ENCODE data around the gene JADE2. TPM values are rescaled to one million over a fixed set of nuclear protein-coding genes. Genes with fewer than 3 reads are reported as not detected.

Gene JADE2
- total RNA-seq, 4 donors from 2014 or later: 51.7 to 116 (median 76.6) TPM

GRCh38 chr5:134490255-134490924 lies 35.1 kb upstream of the JADE2 start:
- intact Hi-C loops (cut with DNase I): no loop called here
- no peaks in the 10 kb centered on the region for H3K4me1 ChIP-seq
- H3K9me3 ChIP-seq: no peaks in the 10 kb centered on the region
- 87 to 88% methylated on average over 9 of the region's 9 CpGs for WGBS, 2 donors
- no peaks in the 10 kb centered on the region for H3K27me3 ChIP-seq
- H3K27ac ChIP-seq: no peak overlapping the region
- DNase-seq: no peak
- no peak overlapping the region for H3K4me3 ChIP-seq (replicated peaks in 1 of 3)
- TF ChIP-seq POLR2A (IDR thresholded peaks at IDR 0.05): no peak
- TF ChIP-seq, protein P1, sequence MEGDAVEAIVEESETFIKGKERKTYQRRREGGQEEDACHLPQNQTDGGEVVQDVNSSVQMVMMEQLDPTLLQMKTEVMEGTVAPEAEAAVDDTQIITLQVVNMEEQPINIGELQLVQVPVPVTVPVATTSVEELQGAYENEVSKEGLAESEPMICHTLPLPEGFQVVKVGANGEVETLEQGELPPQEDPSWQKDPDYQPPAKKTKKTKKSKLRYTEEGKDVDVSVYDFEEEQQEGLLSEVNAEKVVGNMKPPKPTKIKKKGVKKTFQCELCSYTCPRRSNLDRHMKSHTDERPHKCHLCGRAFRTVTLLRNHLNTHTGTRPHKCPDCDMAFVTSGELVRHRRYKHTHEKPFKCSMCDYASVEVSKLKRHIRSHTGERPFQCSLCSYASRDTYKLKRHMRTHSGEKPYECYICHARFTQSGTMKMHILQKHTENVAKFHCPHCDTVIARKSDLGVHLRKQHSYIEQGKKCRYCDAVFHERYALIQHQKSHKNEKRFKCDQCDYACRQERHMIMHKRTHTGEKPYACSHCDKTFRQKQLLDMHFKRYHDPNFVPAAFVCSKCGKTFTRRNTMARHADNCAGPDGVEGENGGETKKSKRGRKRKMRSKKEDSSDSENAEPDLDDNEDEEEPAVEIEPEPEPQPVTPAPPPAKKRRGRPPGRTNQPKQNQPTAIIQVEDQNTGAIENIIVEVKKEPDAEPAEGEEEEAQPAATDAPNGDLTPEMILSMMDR (IDR thresholded peaks at IDR 0.05): no peak
- H3K36me3 ChIP-seq: no peaks in the 10 kb centered on the region

DNA sequence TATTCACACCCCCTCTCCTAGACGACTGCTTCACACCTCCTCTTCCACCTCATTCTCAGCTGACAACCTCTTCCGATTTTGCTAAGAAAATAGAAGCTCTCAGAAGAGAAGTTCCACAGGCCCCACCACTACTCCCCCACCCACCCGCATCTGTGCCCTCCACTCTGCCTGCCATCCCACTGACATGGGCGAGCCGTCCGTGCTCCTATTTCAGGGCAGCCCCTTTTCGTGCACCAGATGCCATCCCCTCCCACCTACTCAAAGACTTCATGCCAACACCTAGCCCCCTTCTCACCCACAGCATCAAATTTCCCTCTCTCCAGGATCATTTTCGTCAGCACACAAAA lies 34.6 kb upstream of the JADE2 start:
- H3K36me3 ChIP-seq: no peaks in the 10 kb centered on the region
- TF ChIP-seq POLR2A (IDR thresholded peaks at IDR 0.05): no peak
- TF ChIP-seq, protein P1 (IDR thresholded peaks at IDR 0.05): no peak
- WGBS, 2 donors: 76 to 81% methylated on average over 8 of the region's 8 CpGs
- no peaks in the 10 kb centered on the region for H3K27me3 ChIP-seq
- no peaks in the 10 kb centered on the region for H3K4me1 ChIP-seq
- intact Hi-C loops (cut with DNase I): no loop called here
- no peak overlapping the region for H3K4me3 ChIP-seq (replicated peaks in 1 of 3)
- H3K27ac ChIP-seq: no peak overlapping the region
- no peak for DNase-seq
- H3K9me3 ChIP-seq: no peaks in the 10 kb centered on the region

GRCh38 chr5:134491841-134492442 lies 33.5 kb upstream of the JADE2 start:
- Histone ChIP-seq H3K27ac (no peak overlapping the region), H3K27me3 (no peaks in the 10 kb centered on the region), H3K4me1 (no peaks in the 10 kb centered on the region), H3K36me3 (no peaks in the 10 kb centered on the region), H3K4me3 (replicated peaks in 1 of 3) (no peak overlapping the region), H3K9me3 (no peaks in the 10 kb centered on the region)
- 95% methylated on average over 8 of the region's 9 CpGs for WGBS, 2 donors
- TF ChIP-seq, protein P1 (IDR thresholded peaks at IDR 0.05): no peak
- TF ChIP-seq POLR2A (IDR thresholded peaks at IDR 0.05): no peak
- no peak for DNase-seq
- intact Hi-C loops (cut with DNase I): no loop called here

DNA sequence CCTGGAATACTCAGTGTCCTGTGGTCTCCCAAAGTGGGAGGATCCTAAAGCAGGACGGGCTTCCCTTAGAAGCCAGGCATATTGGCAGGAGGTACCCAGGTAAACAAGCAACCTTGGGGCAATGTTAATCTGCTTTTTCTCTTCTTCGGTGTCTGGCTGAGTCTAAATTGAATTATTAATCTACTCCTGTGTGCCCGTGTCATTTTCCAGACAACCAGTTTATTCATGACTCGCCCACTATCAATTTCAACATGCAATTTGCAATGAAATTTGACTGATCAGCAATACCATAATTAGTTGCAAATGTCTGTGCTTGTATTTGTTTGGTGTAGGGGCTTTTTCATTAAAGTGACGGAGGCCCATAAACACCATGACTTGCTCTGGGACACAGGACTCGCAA lies 32.9 kb upstream of the JADE2 start:
- no peaks in the 10 kb centered on the region for H3K9me3 ChIP-seq
- H3K27me3 ChIP-seq: no peaks in the 10 kb centered on the region
- 94% methylated on average over 6 of the region's 6 CpGs for WGBS, 2 donors
- H3K4me3 ChIP-seq (replicated peaks in 1 of 3): no peak overlapping the region
- DNase-seq: no peak
- H3K4me1 ChIP-seq: no peaks in the 10 kb centered on the region
- H3K36me3 ChIP-seq: no peaks in the 10 kb centered on the region
- TF ChIP-seq POLR2A (IDR thresholded peaks at IDR 0.05): no peak
- TF ChIP-seq, protein P1 (IDR thresholded peaks at IDR 0.05): no peak
- intact Hi-C loops (cut with DNase I): no loop called here
- H3K27ac ChIP-seq: no peak overlapping the region

DNA sequence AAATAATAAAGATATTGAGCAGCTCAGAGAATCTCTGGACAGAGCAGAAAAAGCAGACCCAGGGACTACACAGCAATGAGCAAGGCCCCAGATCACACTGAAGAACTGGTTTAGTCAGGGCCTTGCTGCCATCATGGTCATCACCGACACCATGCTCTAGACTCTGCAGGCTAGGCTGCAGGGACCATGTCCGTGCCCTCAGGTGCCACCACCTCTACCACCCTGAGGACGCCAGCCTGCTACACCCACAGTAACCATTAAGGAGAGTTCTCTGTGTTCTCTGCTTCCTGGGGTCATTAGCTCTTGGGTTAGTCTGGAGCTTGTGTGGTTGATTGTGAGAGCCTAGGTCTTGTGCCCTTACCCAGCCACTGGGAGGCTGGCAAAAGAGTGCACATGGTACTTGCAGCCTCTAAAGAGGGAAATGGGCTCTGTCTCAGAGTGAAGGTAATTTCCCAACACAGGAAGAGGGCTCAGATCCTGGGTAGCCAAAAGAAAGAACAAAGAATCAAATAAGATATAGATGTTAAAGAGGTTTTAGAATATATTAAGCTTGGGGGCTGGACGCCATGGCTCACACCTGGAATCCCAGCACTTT lies 31.9 kb upstream of the JADE2 start:
- Histone ChIP-seq H3K4me1 (no peaks in the 10 kb centered on the region), H3K27me3 (no peaks in the 10 kb centered on the region), H3K4me3 (replicated peaks in 1 of 3) (no peak overlapping the region), H3K9me3 (no peaks in the 10 kb centered on the region), H3K36me3 (no peaks in the 10 kb centered on the region), H3K27ac (no peak overlapping the region)
- WGBS, 2 donors: 93 to 95% methylated on average over 4 of the region's 4 CpGs
- TF ChIP-seq, protein P1 (IDR thresholded peaks at IDR 0.05): no peak
- no peak for TF ChIP-seq POLR2A (IDR thresholded peaks at IDR 0.05)
- intact Hi-C loops (cut with DNase I): no loop called here
- no peak for DNase-seq
